HPDE6-E6E7 (cell line): ENCODE data around the gene ZNF287.

ENCODE experiments used
- DNase-seq: peaks from one replicate; pipeline ENCODE4 v3.0.0; 2011; ENCODE audit warnings: missing footprints; ENCODE audit errors: extremely low spot score

The ZNF287 gene

DNA sequence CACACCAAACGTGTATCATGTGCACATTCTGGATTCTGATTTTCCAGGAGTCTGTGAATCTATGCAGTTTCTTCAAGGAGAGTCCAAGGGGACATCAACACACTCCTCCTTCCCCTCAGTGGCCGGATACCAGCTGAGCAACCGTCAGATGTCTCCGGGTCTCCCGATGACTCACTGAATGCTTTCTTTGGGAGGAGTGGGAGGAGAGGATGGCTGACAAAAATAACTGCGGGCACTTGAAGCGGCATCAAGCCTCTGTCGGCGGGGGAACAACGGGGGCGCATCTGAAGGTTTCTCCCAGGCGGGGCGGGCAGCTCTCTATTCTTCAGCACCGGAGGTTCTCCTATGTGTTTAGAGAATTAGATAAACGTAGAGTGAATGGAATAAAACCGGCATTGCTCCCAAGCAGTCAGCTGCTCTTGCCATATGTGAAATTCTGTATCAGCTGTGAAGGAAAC is 52.4 kb downstream of the ZNF287 start:
- DNase-seq, result no peak

DNA sequence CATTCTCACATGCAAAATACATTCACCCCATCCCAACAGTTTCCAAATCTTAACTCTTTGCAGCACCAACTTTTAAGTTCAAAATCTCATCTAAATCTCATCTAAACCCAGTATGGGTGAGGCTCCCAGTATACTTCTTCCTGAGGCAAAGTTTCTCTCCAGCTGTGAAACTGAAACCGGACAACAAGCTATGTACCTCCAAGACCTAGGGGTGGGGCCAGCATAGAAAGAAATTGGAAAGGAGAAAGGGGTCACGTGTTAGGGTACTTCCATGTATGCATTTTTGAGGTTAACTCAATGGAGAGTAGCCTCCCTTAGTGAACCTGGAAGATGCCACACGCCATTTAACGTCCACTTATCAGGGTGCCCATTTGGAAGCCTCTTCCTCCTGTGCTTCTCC is 53.1 kb downstream of the ZNF287 start:
- no peak for DNase-seq

DNA sequence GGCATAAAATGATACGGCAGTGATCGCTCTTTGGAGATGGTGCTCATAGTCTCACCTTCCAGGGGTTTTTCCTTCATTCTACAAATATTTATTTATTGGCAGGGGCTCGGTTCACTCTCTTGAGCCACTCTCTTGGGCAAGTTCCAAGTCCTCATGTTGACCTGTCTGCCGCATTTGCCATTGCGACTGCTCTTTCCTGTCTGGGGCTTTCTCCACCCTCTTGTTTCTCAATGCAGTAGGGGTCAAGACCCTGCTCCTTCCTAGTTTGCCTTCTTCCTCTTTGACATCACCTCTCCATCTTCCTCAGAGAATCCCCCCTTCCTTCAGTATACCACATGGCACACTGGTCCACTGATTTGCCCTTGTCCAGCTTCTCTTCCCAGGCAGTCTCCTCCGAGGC is 55.1 kb downstream of the ZNF287 start:
- DNase-seq, result no peak

DNA sequence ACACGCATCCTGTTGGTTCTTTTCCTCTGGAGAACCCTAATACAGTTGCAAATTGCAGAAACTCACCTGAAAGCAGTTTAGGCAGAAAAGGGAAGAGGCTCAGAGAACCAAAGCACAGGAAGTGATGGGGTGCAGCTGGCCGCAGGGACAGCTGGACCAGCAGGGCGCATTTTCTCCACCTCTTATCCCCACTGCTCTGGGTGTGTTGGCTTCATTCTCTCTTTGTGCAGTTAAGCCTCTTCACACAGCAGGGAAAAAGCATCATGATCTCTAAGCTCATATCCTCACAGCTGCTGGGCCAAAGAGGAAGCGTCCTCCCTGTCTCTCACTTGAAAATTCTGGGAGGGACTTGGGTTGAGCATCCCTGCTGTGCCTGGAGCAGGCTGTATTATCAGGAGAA is 57.0 kb downstream of the ZNF287 start:
- no peak for DNase-seq

GRCh38 chr17:16511593-16511992 is 57.4 kb downstream of the ZNF287 start:
- DNase-seq, result no peak

GRCh38 chr17:16507918-16508533 is 61.0 kb downstream of the ZNF287 start:
- no peak for DNase-seq

- no peak for DNase-seq
These were observed 62.8 kb downstream of the ZNF287 start for GRCh38 chr17:16506188-16506587.

DNA sequence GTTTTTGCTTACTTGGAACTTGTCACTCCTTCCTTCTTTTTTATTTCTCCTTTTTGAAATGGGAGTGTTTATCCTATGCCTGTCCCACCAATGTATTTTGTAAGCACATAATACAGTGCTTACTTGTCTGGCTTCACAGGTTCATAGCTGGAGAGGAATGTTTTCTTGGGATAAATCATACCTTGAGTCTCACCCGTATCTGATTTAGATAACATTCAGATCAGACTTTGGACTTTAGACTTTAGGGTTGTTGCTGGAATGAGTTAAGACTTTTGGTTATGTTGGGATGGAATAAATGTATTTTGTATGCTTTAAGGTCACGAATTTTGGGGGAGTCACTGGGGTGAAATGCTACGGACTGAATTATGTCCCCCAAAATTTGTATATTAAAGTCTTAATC is 64.0 kb downstream of the ZNF287 start:
- no peak for DNase-seq
